NCI-H128 (cell line): ENCODE data around the gene KIAA0513.
A peak's percentile ranks its signal among the peaks of the same experiment; 100 is the strongest.

Source experiments
- DNase-seq: peaks from one replicate; lab custom pipeline; 2025; ENCODE audit not compliant: unreplicated experiment; lab: John Stamatoyannopoulos, UW

KIAA0513 gene, protein sequence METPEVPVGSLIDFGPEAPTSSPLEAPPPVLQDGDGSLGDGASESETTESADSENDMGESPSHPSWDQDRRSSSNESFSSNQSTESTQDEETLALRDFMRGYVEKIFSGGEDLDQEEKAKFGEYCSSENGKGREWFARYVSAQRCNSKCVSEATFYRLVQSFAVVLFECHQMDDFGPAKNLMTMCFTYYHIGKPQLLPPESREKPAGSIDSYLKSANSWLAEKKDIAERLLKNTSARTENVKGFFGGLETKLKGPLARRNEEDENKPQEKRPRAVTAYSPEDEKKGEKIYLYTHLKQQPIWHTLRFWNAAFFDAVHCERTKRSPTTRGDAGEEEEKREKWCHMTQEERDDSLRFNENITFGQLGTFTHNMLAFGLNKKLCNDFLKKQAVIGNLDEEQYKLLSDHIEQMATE

DNA sequence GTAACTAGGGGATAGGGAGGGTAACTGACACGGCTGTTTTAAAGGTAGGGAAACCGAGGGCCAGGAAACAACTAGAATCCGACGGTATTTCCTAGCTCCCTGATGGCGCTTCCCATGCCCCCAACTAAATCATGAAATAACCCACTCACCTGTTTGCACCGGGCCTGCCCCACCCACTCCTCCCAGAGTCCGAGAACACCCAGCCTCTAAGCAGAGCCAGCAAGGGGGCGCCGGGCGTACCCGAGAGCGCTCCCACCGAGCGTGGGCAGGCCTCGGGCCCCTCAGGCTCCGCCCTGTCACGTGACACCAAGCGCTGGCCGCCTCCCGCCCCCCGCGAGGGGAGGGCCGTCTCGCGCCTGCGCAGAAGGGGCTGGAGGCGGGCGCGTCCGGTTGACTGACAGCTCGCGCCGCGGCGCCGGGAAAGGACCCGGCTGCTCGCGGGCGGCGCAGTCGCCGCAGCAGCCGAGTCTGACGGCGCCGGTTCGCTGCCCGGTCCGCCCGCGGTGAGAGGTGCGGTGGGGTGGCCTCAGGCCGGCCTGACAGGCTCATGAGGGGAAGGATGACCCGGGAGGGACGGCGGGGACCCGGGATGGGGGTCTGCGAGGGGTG lies at the start of gene KIAA0513:
KIAA0513 (plus strand) TSS at position 447 of the 609 bp plus-strand sequence. CDS start 39,277 bp downstream, outside the sequence.
- peak; percentile 80 for DNase-seq

DNA sequence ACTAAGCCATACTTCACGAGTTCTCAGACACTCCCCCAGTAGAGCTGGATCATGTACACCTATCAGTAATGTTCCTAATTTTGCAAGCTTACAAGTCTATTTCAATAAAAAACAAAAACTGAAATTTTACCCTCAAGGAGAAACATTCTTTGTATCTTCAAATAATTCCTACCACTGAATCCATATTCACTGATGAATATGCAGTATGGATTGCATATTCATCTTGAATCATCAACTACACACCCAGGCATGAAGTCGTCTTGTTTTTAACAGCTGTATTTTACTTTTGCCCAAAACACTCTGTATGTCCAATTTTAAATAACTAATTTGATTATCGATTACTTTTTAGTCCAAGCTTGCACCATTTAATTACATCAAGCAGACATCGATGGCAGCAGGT lies 48.1 kb upstream of the KIAA0513 start:
- no peak for DNase-seq

DNA sequence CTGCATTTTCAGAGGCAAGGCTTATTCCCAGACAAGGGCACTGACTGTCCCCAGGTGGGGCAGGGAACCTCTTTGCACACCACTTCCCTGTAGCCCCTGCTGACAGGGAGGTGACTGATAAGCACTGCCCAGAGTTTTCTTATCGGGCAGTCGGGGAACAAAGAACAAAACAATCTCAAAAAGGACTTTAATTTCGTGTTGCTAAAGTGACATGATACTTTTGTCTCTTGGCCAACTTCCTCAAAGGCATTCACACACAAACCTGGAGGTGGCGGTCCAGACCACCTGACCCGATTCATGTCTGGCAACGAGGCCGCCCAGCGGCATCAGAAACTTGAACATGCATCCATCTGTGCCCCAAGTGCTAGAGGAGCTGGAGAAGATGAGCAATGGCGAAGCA lies 45.2 kb upstream of the KIAA0513 start:
- no peak for DNase-seq

DNA sequence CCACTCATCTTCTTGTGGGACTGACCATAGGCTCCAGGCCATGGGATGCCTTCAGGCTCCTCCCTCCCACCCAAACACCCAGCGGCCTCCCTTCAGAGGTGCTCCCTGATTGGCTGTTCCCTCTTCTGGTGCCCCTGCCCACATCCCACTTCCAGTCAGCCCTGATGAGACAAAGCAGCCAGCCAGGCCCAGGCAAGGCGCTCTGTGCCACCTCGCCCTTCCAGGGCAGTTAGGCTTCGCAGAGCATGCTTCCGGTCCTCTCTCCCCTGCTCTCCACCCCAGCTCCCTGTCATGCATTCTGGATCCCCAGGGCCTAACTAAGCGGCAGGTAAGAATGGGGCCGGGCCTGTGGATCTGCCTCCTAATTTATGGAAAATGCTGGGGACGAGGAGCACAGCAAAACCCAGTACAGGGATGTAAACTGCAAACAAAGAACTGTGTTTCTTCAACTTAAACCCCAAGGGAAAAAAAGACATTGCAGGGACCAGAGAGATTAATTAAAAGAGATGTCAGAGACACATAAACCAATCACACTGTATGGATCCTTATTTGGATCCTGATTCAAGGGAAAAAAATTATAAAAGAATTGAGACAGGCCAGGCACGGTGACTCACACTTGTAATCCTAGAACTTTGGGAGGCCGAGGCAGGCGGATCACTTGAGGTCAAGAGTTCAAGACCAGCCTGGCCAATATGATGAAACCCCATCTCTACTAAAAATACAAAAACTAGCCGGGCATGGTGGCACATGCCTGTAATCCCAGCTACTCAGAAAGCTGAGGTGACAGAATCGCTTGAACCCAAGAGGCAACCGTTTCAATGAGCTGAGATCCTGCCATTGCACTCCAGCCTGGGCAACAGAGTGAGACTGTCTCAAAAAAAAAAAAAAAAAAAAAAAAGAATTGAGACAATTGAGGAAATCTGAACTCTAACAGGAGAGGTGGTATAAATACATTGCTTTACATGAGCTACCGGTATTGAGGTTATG lies 42.2 kb upstream of the KIAA0513 start:
- DNase-seq: no peak

DNA sequence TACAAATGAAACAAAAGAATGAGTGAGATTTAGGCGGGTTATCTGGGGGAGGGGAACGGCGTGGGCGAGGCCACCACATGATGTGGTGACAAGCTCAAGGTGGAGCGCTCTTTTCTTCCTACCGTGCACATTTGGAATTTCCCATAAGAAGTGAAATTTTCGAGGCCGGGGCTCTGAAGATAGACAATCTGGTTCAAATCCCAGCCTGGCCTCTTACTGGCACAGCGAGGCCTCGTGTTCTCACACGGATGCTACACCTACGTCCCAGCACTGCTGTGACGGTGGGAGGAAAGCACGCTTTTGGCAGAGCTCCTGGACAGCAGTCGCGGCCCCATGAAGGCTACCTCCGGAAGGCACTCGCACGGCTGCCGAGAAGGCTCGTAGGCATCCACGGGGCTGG lies 41.5 kb upstream of the KIAA0513 start:
- DNase-seq: no peak

DNA sequence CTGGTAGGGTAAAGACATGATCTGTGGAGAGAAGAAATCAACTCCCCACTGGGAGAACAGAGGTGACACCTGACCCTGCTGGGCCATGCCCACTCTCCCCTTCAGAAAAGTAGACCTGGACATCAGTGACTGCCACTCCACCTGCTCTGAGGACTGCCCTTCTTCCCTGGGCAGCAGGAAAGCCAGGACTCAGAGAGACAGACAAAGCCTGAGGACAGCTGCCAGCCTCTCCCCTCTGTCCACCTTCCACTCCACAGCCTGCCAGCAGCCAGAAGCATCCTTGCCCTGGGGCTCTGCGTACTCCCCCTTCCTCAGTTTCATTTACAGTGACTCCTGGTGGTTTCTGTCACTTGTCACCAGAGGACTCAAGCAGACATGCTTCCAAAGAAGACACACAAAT lies 40.7 kb upstream of the KIAA0513 start:
- DNase-seq: no peak

DNA sequence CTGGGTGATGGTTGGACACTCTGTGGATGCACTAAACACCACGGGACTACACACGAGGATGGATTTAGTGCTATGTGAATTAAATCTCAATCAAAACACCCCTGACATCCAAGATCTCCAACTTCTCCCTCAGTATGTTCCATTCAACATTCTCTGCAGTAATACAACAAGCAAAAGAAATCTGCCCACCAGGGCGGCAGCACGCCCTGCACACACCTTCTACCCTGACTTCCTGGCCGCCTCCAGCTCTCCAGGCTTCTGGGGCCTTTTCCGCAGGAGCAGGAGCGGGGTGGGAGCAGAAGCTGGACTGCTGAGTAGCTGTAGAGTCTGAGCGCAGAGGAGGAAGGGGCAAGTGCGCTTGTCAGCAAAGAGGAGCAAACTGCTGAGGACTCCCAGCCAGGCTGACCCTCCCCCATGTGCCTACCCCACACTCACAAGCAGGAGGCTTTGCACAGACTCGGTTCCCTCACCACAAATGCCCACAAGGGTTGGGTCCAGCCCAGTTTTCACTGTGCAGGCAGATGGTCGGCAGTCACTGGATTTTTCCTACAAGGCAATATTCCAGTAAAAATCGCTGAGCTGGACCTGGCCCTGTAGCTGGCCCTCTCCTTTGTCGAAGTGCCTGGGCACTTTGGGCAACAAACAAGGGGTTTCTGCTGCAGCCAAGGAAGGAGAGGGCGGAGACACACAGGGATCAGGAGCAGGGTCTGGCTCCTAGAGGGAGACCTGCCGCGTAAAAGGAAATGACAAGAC lies 39.1 kb upstream of the KIAA0513 start:
- no peak for DNase-seq

DNA sequence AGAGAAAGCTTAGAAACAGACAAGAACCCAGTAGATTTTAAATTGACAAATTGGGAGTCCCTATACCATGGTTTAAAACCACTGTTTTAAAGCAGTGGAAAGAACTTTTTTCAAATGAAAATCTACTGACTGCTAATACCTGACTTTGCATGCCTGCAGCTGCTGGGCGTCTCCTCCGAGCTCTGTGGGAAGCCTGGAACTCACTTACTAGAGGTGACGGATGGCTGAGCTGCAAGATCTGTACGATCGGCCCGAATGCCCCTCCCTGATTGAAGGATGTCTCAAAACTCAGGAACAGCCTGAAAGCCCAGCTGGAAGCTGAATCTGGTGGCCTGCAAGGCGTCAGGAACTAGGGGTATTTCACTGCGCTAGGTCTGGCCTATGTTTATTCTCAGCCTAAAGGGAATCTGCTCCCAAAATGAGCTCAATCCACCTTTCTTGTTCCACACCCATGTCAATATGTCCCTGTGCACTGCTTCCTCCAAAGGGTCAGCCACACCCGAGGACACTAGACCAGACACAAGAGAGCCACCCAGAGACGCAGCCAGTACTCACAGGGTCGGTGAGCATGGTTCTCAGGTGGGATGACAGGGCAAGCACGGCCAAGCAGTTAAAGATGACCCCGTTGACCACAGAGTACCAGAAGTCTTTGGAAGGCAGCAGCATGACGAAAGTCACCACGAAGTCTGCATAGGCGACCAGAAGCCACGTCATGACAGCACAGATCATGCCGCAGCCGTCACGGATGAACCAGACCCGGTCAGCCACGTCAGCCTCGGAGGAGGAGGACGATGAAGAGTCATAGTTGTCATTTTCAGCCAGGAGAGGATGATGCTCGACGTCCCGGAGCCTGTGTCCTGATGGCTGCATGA lies 37.6 kb upstream of the KIAA0513 start:
- DNase-seq: no peak

DNA sequence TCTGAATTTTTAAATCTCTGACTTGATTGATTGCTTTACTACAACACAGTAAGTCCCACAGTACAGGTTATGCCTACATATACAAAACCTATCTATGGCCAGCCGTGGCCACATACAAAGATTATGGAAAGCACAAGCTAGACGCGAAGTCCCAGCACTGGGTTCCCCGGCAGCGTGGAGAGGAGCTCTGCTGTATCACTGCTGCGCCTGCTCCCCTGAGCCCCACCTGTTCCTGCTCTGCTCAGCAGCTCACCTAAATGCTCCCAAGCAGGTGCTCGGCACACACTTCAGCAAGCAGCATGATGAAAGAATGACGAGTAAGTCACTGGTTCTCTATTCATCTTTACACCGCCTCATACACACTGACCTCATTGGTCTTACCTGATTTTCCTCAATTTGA lies 36.8 kb upstream of the KIAA0513 start:
- DNase-seq: no peak

DNA sequence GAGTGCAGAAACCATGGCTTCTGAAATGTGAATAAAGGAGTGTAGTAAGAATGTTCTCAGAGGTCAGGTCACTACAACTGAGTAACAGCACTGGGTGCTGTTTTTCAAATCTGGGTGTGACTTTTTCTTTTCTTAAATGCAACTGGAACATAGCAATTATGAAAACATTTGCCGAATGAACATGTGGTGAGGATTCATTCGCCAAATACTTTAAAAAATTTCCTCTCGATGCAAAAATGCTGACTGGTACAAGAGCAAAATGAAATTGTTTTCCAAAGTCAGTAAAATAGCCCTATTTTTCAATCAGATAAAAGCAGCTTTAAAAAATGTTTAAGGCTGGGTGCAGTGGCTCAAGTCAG lies 34.9 kb upstream of the KIAA0513 start:
- no peak for DNase-seq

DNA sequence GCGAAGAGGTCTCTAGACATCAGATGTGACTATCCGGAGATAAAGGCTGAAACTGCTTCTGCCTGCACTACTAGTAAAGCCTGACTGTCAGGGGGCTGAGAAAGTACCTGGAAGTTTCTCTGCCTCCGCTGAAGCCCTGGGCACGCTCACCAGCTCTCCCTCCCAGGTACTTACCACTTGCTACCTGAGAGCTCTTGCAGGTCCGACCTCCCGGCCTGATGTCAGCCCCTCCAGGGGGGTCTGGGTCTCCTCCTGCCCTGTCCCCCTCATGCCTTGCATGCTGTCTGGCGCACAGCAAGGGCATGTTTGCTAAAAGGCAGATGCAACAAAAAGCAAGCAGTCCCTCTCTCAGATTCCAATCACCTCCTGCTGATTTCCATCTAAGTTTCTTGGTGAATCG lies 33.7 kb upstream of the KIAA0513 start:
- DNase-seq: no peak

DNA sequence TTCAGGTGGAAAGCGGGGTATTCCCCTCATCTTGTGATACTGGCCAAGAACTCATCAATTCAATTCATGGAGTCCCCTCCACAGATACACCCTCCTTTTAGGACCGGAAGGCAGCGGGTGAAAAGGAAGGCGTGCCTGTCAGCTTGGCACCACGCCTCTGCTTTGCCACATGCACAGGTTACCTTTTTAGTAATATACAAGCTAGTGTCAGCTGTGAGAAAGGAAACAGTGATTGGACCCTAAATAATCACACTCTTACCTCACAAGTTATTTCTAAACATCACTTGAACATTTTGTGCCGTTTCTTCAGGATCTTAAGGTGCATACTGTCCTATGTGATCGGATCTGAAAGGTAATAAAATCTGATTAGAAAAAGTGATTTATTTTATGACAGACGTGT lies 31.9 kb upstream of the KIAA0513 start:
- no peak for DNase-seq

DNA sequence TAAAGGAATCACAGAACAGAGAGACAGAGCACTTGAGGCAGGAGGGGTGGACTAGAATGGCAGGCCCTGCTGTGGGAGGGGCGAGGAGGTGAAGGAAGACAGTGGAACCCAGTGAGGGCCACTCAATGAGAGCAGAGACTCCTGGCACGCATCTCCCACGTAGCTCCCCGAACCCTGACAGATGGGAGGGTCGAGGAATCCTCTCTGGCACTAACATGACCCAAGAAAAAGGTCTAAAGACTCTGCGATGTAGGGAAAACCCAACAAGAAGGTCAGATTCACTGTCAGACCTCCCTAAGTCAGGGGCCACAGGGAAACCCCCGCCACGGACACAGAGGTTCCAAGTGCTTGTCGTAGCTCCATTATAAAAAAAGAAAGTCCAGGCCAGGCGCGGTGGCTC lies 31.2 kb upstream of the KIAA0513 start:
- no peak for DNase-seq

DNA sequence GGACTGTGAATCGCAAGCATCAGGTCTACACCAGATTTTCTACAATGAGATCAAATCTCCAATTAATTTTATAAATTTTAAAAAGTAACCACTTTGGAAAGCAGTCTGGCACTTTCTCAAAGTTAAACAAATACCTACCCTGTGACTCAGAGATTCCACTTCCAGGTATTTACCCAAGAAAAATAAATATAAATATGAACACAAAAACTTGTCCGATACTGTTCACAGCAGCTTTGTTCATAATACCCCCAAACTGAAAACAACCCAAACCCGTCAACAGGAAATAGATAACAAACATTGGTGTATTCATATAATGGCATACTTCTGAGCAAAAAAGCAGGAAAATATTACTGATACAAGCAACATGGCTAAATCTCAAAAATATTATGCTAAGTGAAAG lies 28.4 kb upstream of the KIAA0513 start:
- no peak for DNase-seq

DNA sequence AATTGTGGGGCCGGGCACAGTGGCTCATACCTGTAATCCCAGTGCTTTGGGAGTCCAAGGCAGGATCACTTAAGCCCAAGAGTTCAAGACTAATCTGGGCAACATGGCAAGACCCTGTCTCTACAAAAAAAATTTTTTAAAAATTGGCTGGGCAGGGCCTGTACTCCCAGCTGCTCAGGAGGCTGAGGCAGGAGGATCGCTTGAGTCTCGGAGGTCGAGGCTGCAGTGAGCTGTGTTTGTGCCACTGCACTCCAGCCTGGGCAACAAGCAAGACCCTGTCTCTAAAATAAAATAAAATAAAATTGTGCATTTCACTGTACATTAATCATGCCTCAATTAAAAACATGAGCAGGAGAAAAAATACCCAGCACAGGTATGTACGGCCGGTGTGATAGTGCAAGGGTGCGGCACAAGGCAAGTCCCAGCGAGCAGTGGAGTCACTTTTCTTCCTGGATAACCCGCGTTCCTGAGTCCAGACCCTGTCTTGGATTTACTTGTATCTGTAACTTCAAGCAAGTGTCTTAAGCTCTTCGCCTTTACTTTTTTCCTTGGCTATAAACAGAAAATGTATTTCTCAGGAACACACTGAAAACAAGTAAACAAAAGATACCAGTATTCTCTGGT lies 27.6 kb upstream of the KIAA0513 start:
- no peak for DNase-seq

DNA sequence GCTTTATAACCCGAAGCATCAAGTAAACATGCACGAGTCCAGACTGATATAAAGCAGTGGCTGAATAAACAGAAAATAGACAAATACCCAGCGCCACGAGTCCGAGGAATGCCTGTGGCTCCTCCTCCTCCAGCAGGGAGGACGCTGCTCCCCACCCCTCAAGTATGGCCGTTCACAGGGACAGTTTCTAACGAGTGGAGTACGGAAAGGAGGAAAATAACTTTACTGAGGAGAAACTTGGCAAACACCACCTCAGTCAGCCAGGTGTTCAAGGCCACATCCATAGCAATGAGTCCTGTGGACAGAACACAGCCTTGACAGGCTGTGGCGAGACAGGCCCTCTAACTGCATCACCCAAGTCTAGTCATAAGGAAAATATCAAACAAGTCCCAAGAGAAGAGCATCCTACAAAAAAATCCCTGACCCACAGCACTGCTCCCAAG lies 25.5 kb upstream of the KIAA0513 start:
- no peak for DNase-seq

DNA sequence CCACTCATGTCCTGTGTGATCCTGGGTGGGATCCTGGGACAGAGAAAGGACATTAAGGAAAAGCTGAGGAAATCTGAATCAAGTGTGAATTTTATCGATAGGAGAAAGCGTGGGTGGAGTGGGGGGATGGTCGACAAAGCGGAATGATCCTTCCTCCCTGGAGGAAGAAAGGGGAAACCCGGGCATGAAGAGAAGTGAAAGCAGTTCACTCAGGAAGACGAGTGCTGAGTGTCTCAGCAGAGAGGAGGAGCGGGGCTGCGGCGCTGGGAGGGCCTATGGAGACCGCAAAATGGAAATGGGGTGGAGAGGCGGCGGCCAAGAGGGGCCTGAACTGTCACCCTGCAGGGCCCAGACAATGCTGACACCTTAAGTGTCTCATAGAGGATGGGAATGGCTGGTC lies 25.0 kb upstream of the KIAA0513 start:
- no peak for DNase-seq

DNA sequence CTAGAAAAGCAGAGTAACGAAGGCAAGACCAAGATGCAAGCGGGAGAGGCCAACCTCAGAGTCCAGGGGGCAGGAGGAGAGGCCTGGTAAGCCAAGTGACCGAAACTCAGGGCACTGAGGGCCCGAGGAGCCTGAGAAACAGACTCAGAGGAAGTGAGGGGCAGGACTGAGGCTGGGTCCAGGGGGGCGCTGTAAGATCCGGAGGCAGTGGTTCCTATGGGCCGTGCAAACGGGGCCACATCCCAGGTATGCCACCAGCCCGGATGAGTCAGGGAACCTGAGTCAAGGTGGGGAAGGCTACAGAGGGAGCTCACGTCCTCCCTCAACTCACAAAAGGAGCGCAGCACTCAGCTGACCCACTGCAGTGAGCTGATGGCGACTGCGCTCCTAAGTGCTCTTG lies 24.5 kb upstream of the KIAA0513 start:
- no peak for DNase-seq
